GM23248 (cell line): ENCODE data around the gene CDK14. TPM values are rescaled to one million over a fixed set of nuclear protein-coding genes. Genes with fewer than 3 reads are reported as not detected.

Source experiments
- DNase-seq: peaks from one replicate; pipeline ENCODE4 v3.0.0-alpha.2; 2015
- H2AFZ ChIP-seq: fragments of 200-600 bp; sonication (generic); 2 replicates; pipeline ENCODE4 v1.6.1; 2016; ENCODE audit warnings: antibody characterized with exemption
- H3F3A ChIP-seq: fragments of 200-600 bp; sonication (generic); 2 replicates; pipeline ENCODE4 v1.6.1; 2016; ENCODE audit warnings: mild to moderate bottlenecking, antibody characterized with exemption, mixed run types; ENCODE audit not compliant: insufficient read depth
- H3K27ac ChIP-seq: fragments of 200-600 bp; sonication (generic); 2 replicates; pipeline ENCODE4 v1.5.1; 2016; ENCODE audit warnings: mild to moderate bottlenecking
- H3K27me3 ChIP-seq: fragments of 200-600 bp; sonication (generic); replicated peaks from 2 replicates; pipeline ENCODE4 v1.6.1; 2016; ENCODE audit warnings: mild to moderate bottlenecking; ENCODE audit not compliant: insufficient read depth
- H3K36me3 ChIP-seq: fragments of 200-600 bp; sonication (generic); 2 replicates; pipeline ENCODE4 v1.6.1; 2016; ENCODE audit warnings: low read depth, mild to moderate bottlenecking
- H3K4me1 ChIP-seq: fragments of 200-600 bp; sonication (generic); 2 replicates; pipeline ENCODE4 v1.6.1; 2016; ENCODE audit warnings: mild to moderate bottlenecking; ENCODE audit not compliant: insufficient read depth
- H3K4me2 ChIP-seq: fragments of 200-600 bp; sonication (generic); one replicate; pipeline ENCODE4 v1.6.1; 2016; ENCODE audit warnings: mild to moderate bottlenecking; ENCODE audit not compliant: unreplicated experiment
- H3K4me3 ChIP-seq: fragments of 200-600 bp; sonication (generic); 2 replicates; pipeline ENCODE4 v1.5.1; 2016; ENCODE audit warnings: mild to moderate bottlenecking
- H3K79me2 ChIP-seq: fragments of 200-600 bp; sonication (generic); 2 replicates; pipeline ENCODE4 v1.6.1; 2016; ENCODE audit warnings: mild to moderate bottlenecking; ENCODE audit not compliant: insufficient read depth
- H3K9ac ChIP-seq: fragments of 200-600 bp; sonication (generic); 2 replicates; pipeline ENCODE4 v1.6.1; 2016; ENCODE audit warnings: mild to moderate bottlenecking
- H3K9me2 ChIP-seq: fragments of 200-600 bp; sonication (generic); 2 replicates; pipeline ENCODE4 v1.6.1; 2016; ENCODE audit warnings: mixed run types, mild to moderate bottlenecking, moderate library complexity; ENCODE audit not compliant: insufficient read depth
- H3K9me3 ChIP-seq: fragments of 200-600 bp; sonication (generic); one replicate; pipeline ENCODE4 v1.6.1; 2017; ENCODE audit warnings: low read depth
- H4K20me1 ChIP-seq: fragments of 200-600 bp; sonication (generic); 2 replicates; pipeline ENCODE4 v1.6.0; 2016; ENCODE audit not compliant: insufficient read depth
- EZH2 ChIP-seq: fragments of 200-600 bp; sonication (generic); IDR thresholded peaks from 2 replicates; pipeline ENCODE4 v1.6.1; 2018; ENCODE audit warnings: antibody characterized with exemption, mild to moderate bottlenecking; ENCODE audit not compliant: insufficient read depth, poor library complexity, severe bottlenecking
- EZH2phosphoT487 ChIP-seq: fragments of 200-600 bp; sonication (generic); IDR thresholded peaks from 2 replicates; pipeline ENCODE4 v1.6.1; 2018; ENCODE audit warnings: antibody characterized with exemption, moderate library complexity, mild to moderate bottlenecking, low read depth; ENCODE audit not compliant: insufficient read depth
- WGBS, 2 experiments: methylation state at CpG; one replicate each; pipeline ENCODE4 v1.1.6; 2015 to 2017; ENCODE audit warnings: low lambda C conversion rate in 2 of 2, low coverage in 1 of 2; ENCODE audit errors: missing lambda C conversion rate in 2 of 2; 5-methylcytosine and 5-hydroxymethylcytosine counted together
- in situ Hi-C: fragments of 300-500 bp; cut with MboI; formaldehyde crosslinking; loops from 2 replicates; pipeline ENCODE4 v1.15.0; 2020
- polyA plus RNA-seq: library from polyadenylated mRNA; unstranded; fragments of >200 nt; fragmentation: Nextera tagmentation; extraction: Ambion mirVana; gene quantifications from 2 replicates; pipeline ENCODE4 v1.2.1, GENCODE V29; 2016
- total RNA-seq: library from RNA; depleted of rRNA; stranded (reverse); fragments of >200 nt; shearing (Covaris generic); gene quantifications from 2 replicates; pipeline ENCODE4 v1.2.3, GENCODE V29; 2014

CDK14 gene
- total and polyA plus RNA-seq, 2 experiments from 2014 or later: 19.9 to 21.2 TPM

DNA sequence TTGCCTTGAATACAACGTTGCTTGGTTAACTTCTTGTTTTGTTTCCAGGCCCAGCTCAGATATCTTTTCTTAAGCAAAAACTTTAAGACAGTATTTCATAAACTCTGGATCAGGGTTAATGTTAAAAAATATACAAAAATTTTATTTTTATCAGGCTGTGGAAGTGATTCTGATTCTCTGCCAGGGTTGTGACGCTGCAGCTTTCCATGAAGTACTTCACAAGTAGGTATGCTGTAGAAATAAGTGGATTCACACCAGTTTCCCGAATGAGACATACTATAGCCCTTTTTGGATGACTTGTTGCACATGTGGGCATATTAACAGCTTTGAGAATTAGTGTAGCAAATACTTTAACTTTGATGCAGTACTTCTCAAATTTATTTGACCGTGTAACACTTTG lies 70.1 kb downstream of the CDK14 start:
- Histone ChIP-seq H3K9me2 (0 out of 2 replicates have a peak, but pooled peaks cover 3% of the 10 kb centered on the region), H3K36me3 (no peaks in the 10 kb centered on the region), H3F3A (no peaks in the 10 kb centered on the region; the same call in 1 of the 2 replicates), H3K27ac (peak overlapping the region; percentile 46), H4K20me1 (no peaks in the 10 kb centered on the region), H3K27me3 (no peaks in the 10 kb centered on the region), H3K9ac (no peak overlapping the region), H3K79me2 (peaks cover 96% of the 10 kb centered on the region), H3K4me2 (no peak overlapping the region), H2AFZ (no peak overlapping the region), H3K4me3 (no peak overlapping the region), H3K4me1 (peaks cover 18% of the 10 kb centered on the region), H3K9me3 (no peaks in the 10 kb centered on the region)
- in situ Hi-C loops: no loop called here
- TF ChIP-seq EZH2: no peak
- TF ChIP-seq EZH2phosphoT487: no peak
- 56 to 57% methylated on average over 4 of the region's 4 CpGs for WGBS, 2 experiments
- DNase-seq: peak; percentile 58

DNA sequence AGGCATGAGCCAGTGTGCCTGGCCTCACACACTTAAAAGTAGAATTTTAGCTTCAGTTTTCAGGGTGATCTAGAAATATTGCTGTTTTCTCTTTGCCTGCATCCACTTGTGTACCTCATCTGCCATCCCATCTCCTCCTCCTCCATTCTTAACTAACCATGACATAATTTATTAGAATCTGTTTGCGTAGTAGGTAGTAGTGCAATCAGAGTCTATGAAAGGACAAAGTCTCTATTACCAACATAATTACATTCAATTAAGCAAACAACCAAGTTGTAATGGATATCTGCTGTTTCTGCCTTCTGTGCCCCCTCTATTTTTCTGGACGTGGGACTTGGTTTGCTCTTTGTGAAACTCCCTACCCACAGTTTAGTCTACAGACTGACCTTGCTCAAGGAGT lies 72.9 kb downstream of the CDK14 start:
- Histone ChIP-seq H2AFZ (no peak overlapping the region), H3K9ac (no peak overlapping the region), H3K27ac (no peak overlapping the region), H3K36me3 (no peaks in the 10 kb centered on the region), H3K9me3 (no peaks in the 10 kb centered on the region), H3K27me3 (no peaks in the 10 kb centered on the region), H3K79me2 (peaks cover 95% of the 10 kb centered on the region), H3K4me2 (no peak overlapping the region), H3K4me3 (no peak overlapping the region), H3K4me1 (no peaks in the 10 kb centered on the region), H3F3A (no peaks in the 10 kb centered on the region), H4K20me1 (no peaks in the 10 kb centered on the region), H3K9me2 (0 out of 2 replicates have a peak, but pooled peaks cover 3% of the 10 kb centered on the region)
- 76 to 85% methylated on average over 2 of the region's 2 CpGs for WGBS, 2 experiments
- no peak for DNase-seq
- TF ChIP-seq EZH2phosphoT487: no peak
- no peak for TF ChIP-seq EZH2
- in situ Hi-C loops: no loop called here

DNA sequence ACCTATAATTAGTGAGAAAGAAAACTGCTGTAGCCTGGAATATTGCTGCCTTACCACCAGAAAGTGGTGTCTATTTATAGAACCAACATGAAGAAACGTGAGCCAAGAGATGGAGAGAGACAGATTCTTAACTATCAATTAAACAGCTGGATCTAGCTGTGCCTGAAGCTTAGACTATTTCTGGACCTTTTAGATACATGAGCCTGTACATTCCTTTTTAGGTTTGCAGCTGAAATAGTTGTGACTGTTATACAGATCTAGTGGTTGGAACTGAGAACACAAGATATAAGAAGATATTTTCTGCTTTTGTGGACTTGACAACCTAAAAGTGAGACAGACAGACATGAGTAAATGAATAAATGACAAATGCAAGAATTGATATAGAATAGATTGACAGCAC lies 73.4 kb downstream of the CDK14 start:
- Histone ChIP-seq H3K4me1 (no peaks in the 10 kb centered on the region), H4K20me1 (no peaks in the 10 kb centered on the region), H3K36me3 (no peaks in the 10 kb centered on the region), H3F3A (no peaks in the 10 kb centered on the region), H3K9me3 (no peaks in the 10 kb centered on the region), H3K27ac (no peak overlapping the region), H3K4me3 (no peak overlapping the region), H3K79me2 (peaks cover 98% of the 10 kb centered on the region), H3K9ac (no peak overlapping the region), H2AFZ (no peak overlapping the region), H3K9me2 (0 out of 2 replicates have a peak, but pooled peaks cover 3% of the 10 kb centered on the region), H3K27me3 (no peaks in the 10 kb centered on the region), H3K4me2 (no peak overlapping the region)
- no peak for TF ChIP-seq EZH2phosphoT487
- TF ChIP-seq EZH2: no peak
- in situ Hi-C loops: no loop called here
- WGBS, 2 experiments: 63 to 69% methylated on average over 1 of the region's 1 CpG
- no peak for DNase-seq

DNA sequence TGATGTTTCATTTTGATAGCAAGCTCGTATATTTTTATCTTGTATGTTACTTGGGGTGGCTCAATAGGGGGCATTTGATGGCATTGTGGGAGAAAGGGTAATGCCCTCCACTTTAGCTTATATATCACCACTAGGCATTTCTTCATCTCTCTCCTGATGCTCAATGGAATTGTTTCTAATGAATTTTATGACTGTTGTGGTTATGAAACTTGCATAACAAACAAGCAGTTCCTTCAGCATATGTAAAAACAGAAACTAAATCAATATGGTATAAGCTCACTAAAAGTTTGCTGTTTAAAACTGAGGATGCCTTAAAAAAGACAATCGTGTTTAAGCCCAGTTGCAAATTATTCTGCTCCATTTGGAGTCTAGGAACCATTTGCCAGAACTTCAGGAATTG lies 75.5 kb downstream of the CDK14 start:
- no peaks in the 10 kb centered on the region for H3K4me1 ChIP-seq
- H3K27ac ChIP-seq: no peak overlapping the region
- WGBS, 2 experiments: 54 to 57% methylated on average over 2 of the region's 2 CpGs
- DNase-seq: no peak
- H3K9me3 ChIP-seq: no peaks in the 10 kb centered on the region
- no peak overlapping the region for H3K4me2 ChIP-seq
- no peak overlapping the region for H3K9ac ChIP-seq
- peaks cover 99% of the 10 kb centered on the region for H3K79me2 ChIP-seq
- in situ Hi-C loops: no loop called here
- H3K4me3 ChIP-seq: no peak overlapping the region
- no peaks in the 10 kb centered on the region for H4K20me1 ChIP-seq
- no peak overlapping the region for H2AFZ ChIP-seq
- H3K36me3 ChIP-seq: no peaks in the 10 kb centered on the region
- TF ChIP-seq EZH2phosphoT487 (no peak), EZH2 (no peak)
- H3F3A ChIP-seq: no peaks in the 10 kb centered on the region
- no peaks in the 10 kb centered on the region for H3K27me3 ChIP-seq
- 0 out of 2 replicates have a peak, but pooled peaks cover 3% of the 10 kb centered on the region for H3K9me2 ChIP-seq

DNA sequence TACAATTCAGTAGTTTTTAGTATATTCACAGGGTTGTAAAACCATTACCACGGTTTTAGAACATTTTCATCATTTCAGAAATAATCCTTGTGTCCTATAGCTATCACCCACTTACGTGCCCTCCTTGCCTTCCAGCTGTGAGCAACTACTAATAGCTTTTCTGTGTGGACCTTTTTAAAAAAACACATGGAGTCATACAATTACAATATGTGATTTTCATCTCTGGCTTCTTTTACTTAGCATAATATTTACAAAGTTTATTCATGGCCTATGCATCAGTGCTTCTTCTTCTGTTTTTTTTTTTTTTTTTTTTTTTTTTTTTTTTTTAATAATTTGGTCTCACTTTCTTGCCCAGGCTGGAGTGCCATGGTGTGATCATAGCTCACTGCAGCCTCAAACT lies 76.1 kb downstream of the CDK14 start:
- no peak overlapping the region for H3K9ac ChIP-seq
- TF ChIP-seq EZH2: no peak
- no peak for TF ChIP-seq EZH2phosphoT487
- no peak overlapping the region for H3K4me3 ChIP-seq
- H3K27me3 ChIP-seq: no peaks in the 10 kb centered on the region
- H3K27ac ChIP-seq: no peak overlapping the region
- peaks cover 99% of the 10 kb centered on the region for H3K79me2 ChIP-seq
- H3F3A ChIP-seq: no peaks in the 10 kb centered on the region; the same call in 1 of the 2 replicates
- H3K9me3 ChIP-seq: no peaks in the 10 kb centered on the region
- DNase-seq: no peak
- 0 out of 2 replicates have a peak, but pooled peaks cover 3% of the 10 kb centered on the region for H3K9me2 ChIP-seq
- no peak overlapping the region for H2AFZ ChIP-seq
- 85 to 92% methylated on average over 2 of the region's 2 CpGs for WGBS, 2 experiments
- in situ Hi-C loops: no loop called here
- H3K4me1 ChIP-seq: peaks cover 2% of the 10 kb centered on the region; the same call in 1 of the 2 replicates
- no peak overlapping the region for H3K4me2 ChIP-seq
- no peaks in the 10 kb centered on the region for H4K20me1 ChIP-seq
- H3K36me3 ChIP-seq: no peaks in the 10 kb centered on the region
